Chondrocyte (in vitro differentiated cells): Measurements from ENCODE around the gene AKIP1. TPM values are rescaled to one million over a fixed set of nuclear protein-coding genes. Genes with fewer than 3 reads are reported as not detected.
A peak's percentile ranks its signal among the peaks of the same experiment; 100 is the strongest.

ENCODE experiments used
- DNase-seq: peaks from one replicate; pipeline ENCODE4 v3.0.0; 2021; ENCODE audit warnings: mixed read lengths, low spot score
- H3K27ac Mint-ChIP-seq: one replicate; pipeline ENCODE4 v1.8.0; 2021; ENCODE audit warnings: mild to moderate bottlenecking, moderate library complexity, mixed read lengths; ENCODE audit not compliant: unreplicated experiment
- H3K27me3 Mint-ChIP-seq: 2 replicates; pipeline ENCODE4 v1.8.0; 2021; ENCODE audit warnings: low read depth, mixed read lengths
- H3K36me3 Mint-ChIP-seq: 2 replicates; pipeline ENCODE4 v1.8.0; 2021; ENCODE audit warnings: low read depth, mixed read lengths
- H3K4me1 Mint-ChIP-seq: 2 replicates; pipeline ENCODE4 v1.8.0; 2021; ENCODE audit warnings: low read depth, mild to moderate bottlenecking, mixed read lengths
- H3K4me3 Mint-ChIP-seq: one replicate; pipeline ENCODE4 v1.8.0; 2021; ENCODE audit warnings: mild to moderate bottlenecking, moderate library complexity, mixed read lengths; ENCODE audit not compliant: unreplicated experiment
- H3K9me3 Mint-ChIP-seq: 2 replicates; pipeline ENCODE4 v1.8.0; 2021; ENCODE audit warnings: low read depth, mixed read lengths
- total RNA-seq: library from RNA; stranded (reverse); gene quantifications from 3 replicates; pipeline ENCODE4 v1.2.1, GENCODE V29; 2021
- TF ChIP-seq, protein P1 (sequence below): fragments of 200-600 bp; sonication (generic); IDR thresholded peaks from 2 replicates; pipeline ENCODE4 v1.5.0; 2021; ENCODE audit warnings: antibody characterized with exemption, mild to moderate bottlenecking, moderate library complexity

The AKIP1 gene
- total RNA-seq, 1 donor from 2014 or later, result 30.1 TPM

DNA sequence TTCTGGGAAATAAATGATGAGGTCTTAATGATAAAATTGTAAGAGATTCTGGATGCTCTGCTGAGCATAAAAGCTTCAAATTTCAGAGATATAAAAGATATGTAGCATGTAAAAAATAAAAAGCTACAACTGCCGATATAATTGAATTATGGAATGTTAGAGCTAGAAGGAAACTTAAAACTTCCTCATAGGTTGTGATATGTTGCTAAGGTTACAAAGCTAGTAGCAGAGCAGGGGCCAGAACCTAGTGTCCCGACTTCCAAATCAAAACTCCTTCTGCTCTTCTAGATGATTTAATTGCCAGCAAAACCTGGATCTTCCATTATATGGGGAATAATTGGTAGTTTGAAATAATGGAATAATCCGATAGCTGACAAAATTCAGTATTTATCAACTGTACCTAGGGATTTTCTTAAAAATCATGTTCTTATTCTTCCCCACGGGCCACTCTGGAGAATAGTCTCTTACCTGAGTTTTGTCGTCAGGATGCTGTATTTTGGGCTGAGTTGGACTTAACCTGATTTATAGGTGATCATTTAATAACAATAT lies 31.6 kb downstream of the AKIP1 start, which contains the start of gene ASCL3:
Gene ASCL3 (minus strand): TSS at position 499 of the 549 bp plus-strand sequence. CDS start 4,855 bp downstream, outside the sequence.
- TF ChIP-seq, protein P1, sequence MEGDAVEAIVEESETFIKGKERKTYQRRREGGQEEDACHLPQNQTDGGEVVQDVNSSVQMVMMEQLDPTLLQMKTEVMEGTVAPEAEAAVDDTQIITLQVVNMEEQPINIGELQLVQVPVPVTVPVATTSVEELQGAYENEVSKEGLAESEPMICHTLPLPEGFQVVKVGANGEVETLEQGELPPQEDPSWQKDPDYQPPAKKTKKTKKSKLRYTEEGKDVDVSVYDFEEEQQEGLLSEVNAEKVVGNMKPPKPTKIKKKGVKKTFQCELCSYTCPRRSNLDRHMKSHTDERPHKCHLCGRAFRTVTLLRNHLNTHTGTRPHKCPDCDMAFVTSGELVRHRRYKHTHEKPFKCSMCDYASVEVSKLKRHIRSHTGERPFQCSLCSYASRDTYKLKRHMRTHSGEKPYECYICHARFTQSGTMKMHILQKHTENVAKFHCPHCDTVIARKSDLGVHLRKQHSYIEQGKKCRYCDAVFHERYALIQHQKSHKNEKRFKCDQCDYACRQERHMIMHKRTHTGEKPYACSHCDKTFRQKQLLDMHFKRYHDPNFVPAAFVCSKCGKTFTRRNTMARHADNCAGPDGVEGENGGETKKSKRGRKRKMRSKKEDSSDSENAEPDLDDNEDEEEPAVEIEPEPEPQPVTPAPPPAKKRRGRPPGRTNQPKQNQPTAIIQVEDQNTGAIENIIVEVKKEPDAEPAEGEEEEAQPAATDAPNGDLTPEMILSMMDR, result no peak
- Mint-ChIP-seq H3K4me3 (no peak within 1 kb of the TSS), H3K27ac (no peak within 1 kb of the TSS), H3K4me1 (no peaks in the 10 kb centered on the region), H3K27me3 (no peaks in the 10 kb centered on the region), H3K36me3 (peaks cover 7% of the 10 kb centered on the region), H3K9me3 (no peaks in the 10 kb centered on the region)
- DNase-seq, result no peak

DNA sequence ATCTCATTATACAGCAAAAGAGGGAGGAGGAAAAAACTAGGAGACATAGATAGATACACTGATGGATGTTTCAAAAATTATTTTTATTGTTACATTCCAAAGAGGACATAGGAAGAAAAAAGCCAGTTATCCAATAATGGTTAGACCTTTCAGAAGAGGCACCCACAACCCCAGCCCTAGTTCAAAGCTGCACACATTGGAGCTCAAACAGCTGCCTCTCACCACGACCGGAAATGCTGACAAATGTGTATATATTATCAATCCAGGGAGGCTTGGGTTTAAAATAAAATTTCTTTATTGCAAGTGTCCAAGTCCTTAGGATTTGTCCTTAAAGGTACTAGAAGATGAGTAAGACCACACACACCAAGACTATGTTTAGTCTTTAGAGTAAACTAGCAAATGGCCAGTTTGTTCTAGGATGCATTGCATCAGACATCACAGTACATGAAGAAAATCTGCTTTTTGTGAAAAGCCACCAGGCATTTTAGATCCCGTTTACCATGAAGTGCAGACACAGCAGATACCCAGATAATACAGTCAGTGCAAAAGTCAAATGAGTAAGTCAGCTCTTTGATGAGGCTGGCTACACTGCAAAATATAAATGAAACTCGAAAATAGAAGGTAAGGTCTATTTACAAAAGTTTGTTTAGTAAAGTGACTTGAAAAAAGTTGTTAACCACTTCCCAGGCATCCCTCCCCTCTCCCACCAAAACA lies 36.4 kb downstream of the AKIP1 start:
- DNase-seq, result no peak
- H3K4me1 Mint-ChIP-seq, result no peaks in the 10 kb centered on the region
- no peak overlapping the region for H3K4me3 Mint-ChIP-seq
- H3K27ac Mint-ChIP-seq, result no peak overlapping the region
- no peaks in the 10 kb centered on the region for H3K9me3 Mint-ChIP-seq
- no peaks in the 10 kb centered on the region for H3K27me3 Mint-ChIP-seq
- H3K36me3 Mint-ChIP-seq, result peaks cover 21% of the 10 kb centered on the region
- TF ChIP-seq, protein P1, result no peak

DNA sequence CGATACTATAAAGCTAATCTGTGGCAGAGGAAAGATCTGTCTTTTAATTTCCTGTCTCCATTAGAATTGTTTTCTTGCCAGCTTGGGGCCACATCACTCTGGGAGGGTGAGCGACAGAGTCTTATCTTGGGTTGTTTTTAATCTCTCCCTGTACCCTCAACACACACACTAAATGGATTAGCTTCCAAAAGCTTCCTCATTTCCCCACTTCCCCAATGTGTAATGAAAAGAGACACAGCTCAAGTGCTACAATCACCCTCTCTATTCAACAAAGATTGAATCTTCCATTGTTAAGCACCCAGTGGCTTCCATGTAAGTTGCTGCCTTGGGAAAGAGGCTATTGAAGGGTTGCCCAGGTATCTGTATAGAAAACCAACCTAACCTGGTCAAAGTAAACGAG lies 37.9 kb downstream of the AKIP1 start:
- TF ChIP-seq, protein P1, result no peak
- Mint-ChIP-seq H3K4me1 (no peaks in the 10 kb centered on the region), H3K4me3 (no peak overlapping the region), H3K9me3 (no peaks in the 10 kb centered on the region), H3K36me3 (peaks cover 29% of the 10 kb centered on the region), H3K27me3 (no peaks in the 10 kb centered on the region), H3K27ac (no peak overlapping the region)
- no peak for DNase-seq

DNA sequence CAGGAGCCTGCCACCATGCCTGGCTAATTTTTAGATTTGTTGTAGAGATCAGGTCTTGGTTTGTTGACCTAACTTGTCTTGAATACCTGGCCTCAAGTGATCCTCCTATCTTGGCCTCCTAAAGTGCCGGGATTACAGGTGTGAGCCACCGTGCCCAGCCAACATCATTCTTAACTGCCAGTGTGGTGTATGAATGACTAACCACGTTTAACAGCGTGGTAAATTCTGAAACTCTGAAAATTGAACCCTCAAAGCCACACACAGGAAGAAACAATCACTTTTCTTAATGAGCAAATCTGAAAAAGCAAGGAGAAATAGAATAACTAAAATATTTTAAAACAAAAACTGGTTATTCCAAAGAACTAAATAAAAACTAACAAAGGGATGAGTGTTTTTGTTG lies 45.9 kb downstream of the AKIP1 start:
- peaks cover 13% of the 10 kb centered on the region for H3K4me1 Mint-ChIP-seq

DNA sequence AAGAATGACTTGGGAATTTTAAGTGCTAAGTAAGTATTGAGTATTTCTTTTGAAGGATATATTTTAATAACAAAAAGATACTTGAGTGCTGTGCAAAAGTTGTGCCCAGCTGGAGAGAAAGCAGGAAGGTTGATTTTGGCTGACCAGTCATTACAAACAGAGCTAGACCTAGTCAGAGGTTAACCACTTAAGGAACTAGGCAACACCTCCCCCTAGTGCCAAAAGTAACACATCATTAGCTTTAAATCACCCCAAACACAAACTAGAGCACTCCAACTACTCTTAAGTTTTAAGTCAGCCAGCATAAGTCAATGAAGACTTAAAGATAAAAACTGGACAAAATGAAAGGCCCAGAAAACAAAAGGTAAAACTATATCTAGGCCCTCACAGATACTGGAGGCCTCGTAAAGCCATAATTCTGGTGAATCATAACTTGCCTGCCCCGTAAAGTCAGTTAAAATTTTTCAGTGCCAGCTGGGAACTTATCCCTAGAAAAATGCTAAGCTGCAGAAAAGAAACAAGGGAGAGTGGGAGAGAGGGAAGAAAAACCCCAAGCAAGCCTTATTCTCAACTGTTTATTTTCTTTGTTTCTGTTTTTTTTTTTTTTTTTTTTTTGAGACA lies 48.7 kb downstream of the AKIP1 start:
- no peaks in the 10 kb centered on the region for H3K9me3 Mint-ChIP-seq
- no peak overlapping the region for H3K4me3 Mint-ChIP-seq
- DNase-seq, result no peak
- peaks cover 4% of the 10 kb centered on the region for H3K36me3 Mint-ChIP-seq
- peak overlapping the region; percentile 75 for H3K27ac Mint-ChIP-seq
- peaks cover 28% of the 10 kb centered on the region for H3K4me1 Mint-ChIP-seq
- TF ChIP-seq, protein P1, result peak; percentile 92
- H3K27me3 Mint-ChIP-seq, result no peaks in the 10 kb centered on the region

More for the DNA sequence above, 45.9 kb downstream of the AKIP1 start:
- Mint-ChIP-seq H3K4me3 (no peak overlapping the region), H3K9me3 (no peaks in the 10 kb centered on the region), H3K36me3 (peaks cover 16% of the 10 kb centered on the region), H3K27me3 (no peaks in the 10 kb centered on the region), H3K27ac (no peak overlapping the region)
- TF ChIP-seq, protein P1, result no peak
- no peak for DNase-seq
